Keratinocyte (primary cell): ENCODE measurements around the gene CASTOR2. TPM values are rescaled to one million over a fixed set of nuclear protein-coding genes. Genes with fewer than 3 reads are reported as not detected.

Source experiments
- DNase-seq: peaks from one replicate; pipeline ENCODE4 v3.0.0-alpha.2; 2011; ENCODE audit warnings: low read depth, missing footprints, low spot score
- FAIRE-seq: peaks from 2 replicates; lab custom pipeline; 2011; peaks lifted over from hg19 to GRCh38; lab: Jason Lieb, UNC
- H2AFZ ChIP-seq: 2 replicates; pipeline ENCODE4 v1.6.0; 2012; ENCODE audit warnings: low read length, control low read depth, inconsistent platforms; ENCODE audit not compliant: control insufficient read depth
- H3K27ac ChIP-seq: 2 replicates; pipeline ENCODE4 v1.5.1; 2011; ENCODE audit warnings: low read length; ENCODE audit not compliant: control insufficient read depth, insufficient read depth
- H3K27me3 ChIP-seq: 3 replicates; pipeline ENCODE4 v1.6.0; 2011; ENCODE audit warnings: low read length; ENCODE audit not compliant: control insufficient read depth, insufficient read depth; ENCODE audit errors: extremely low read depth
- H3K36me3 ChIP-seq, 2 experiments: 2 replicates in 1 of 2; 3 replicates in 1 of 2; pipeline ENCODE4 v1.5.1; 2011; ENCODE audit warnings: low read length in 2 of 2, mild to moderate bottlenecking in 1 of 2; ENCODE audit not compliant: control insufficient read depth in 2 of 2, insufficient read depth in 2 of 2; ENCODE audit errors: extremely low read depth in 1 of 2
- H3K4me1 ChIP-seq: 3 replicates; pipeline ENCODE4 v1.5.1; 2011; ENCODE audit warnings: low read length; ENCODE audit not compliant: control insufficient read depth, insufficient read depth; ENCODE audit errors: extremely low read depth
- H3K4me2 ChIP-seq: 3 replicates; pipeline ENCODE4 v1.6.0; 2011; ENCODE audit warnings: low read depth, low read length; ENCODE audit not compliant: control insufficient read depth, insufficient read depth; ENCODE audit errors: extremely low read depth
- H3K4me3 ChIP-seq, 3 experiments: fragments of 200-600 bp in 1 of 3; sonication (generic) in 1 of 3; 2 replicates in 2 of 3; 3 replicates in 1 of 3; pipeline ENCODE4 v1.5.1; 2011 to 2016; ENCODE audit warnings: low read length in 3 of 3, mild to moderate bottlenecking in 3 of 3, control low read depth in 2 of 3, inconsistent platforms in 1 of 3, low read depth in 1 of 3, mixed read lengths in 1 of 3, mixed run types in 1 of 3, moderate library complexity in 1 of 3; ENCODE audit not compliant: control insufficient read depth in 2 of 3, insufficient read depth in 2 of 3; ENCODE audit errors: extremely low read depth in 1 of 3
- H3K79me2 ChIP-seq: 2 replicates; pipeline ENCODE4 v1.6.0; 2012; ENCODE audit warnings: low read length; ENCODE audit not compliant: control insufficient read depth, insufficient read depth
- H3K9ac ChIP-seq: 3 replicates; pipeline ENCODE4 v1.6.0; 2011; ENCODE audit warnings: low read length; ENCODE audit not compliant: control insufficient read depth, insufficient read depth; ENCODE audit errors: extremely low read depth
- H3K9me1 ChIP-seq: 3 replicates; pipeline ENCODE4 v1.6.0; 2011; ENCODE audit warnings: low read length; ENCODE audit not compliant: control insufficient read depth, insufficient read depth; ENCODE audit errors: extremely low read depth
- H3K9me3 ChIP-seq: 2 replicates; pipeline ENCODE4 v1.5.1; 2012; ENCODE audit warnings: low read depth, low read length; ENCODE audit not compliant: control insufficient read depth
- H4K20me1 ChIP-seq: 3 replicates; pipeline ENCODE4 v1.6.0; 2011; ENCODE audit warnings: low read length; ENCODE audit not compliant: control insufficient read depth, insufficient read depth; ENCODE audit errors: extremely low read depth
- CTCF ChIP-seq, 3 experiments: IDR thresholded peaks in 1 of 3; conservative IDR thresholded peaks in 1 of 3; optimal IDR thresholded peaks in 1 of 3; 2 replicates in 2 of 3; 3 replicates in 1 of 3; pipeline versions ENCODE3 to v1.5.1; 2011; ENCODE audit warnings: low read length in 3 of 3, mild to moderate bottlenecking in 3 of 3, moderate library complexity in 2 of 3, control low read depth in 1 of 3, inconsistent platforms in 1 of 3; ENCODE audit not compliant: insufficient read depth in 2 of 3; ENCODE audit errors: extremely low read depth in 1 of 3
- EZH2 ChIP-seq: IDR thresholded peaks from one replicate; pipeline ENCODE4 v1.6.1; 2012; ENCODE audit warnings: inconsistent platforms, mild to moderate bottlenecking, low read length, moderate library complexity
- dilution Hi-C: fragments of 300-500 bp; cut with MboI; formaldehyde crosslinking; loops from one replicate; pipeline ENCODE4 v1.7.0; 2020; ENCODE audit warnings: low sequenced_read_pairs; ENCODE audit not compliant: extremely low pct_ligation_motif_present
- polyA plus RNA-seq, 5 experiments: library from polyadenylated mRNA; depleted of rRNA in 3 of 5; stranded (reverse) in 3 of 5; stranded (forward) in 1 of 5; unstranded in 1 of 5; fragments of >200 nt; gene quantifications; 1 replicate in 1 of 5; 2 replicates in 3 of 5; 3 replicates in 1 of 5; pipeline versions ENCODE4 v1.2.1 to v1.2.3, GENCODE V29; 2011 to 2012; ENCODE audit warnings: missing spikeins in 2 of 5, low read depth in 1 of 5, low replicate concordance in 1 of 5

Gene CASTOR2
- polyA plus RNA-seq, 1 donor (not counting 4 experiments of a cell fraction or from before 2014, with no cell fraction given), result 0.75 TPM

DNA sequence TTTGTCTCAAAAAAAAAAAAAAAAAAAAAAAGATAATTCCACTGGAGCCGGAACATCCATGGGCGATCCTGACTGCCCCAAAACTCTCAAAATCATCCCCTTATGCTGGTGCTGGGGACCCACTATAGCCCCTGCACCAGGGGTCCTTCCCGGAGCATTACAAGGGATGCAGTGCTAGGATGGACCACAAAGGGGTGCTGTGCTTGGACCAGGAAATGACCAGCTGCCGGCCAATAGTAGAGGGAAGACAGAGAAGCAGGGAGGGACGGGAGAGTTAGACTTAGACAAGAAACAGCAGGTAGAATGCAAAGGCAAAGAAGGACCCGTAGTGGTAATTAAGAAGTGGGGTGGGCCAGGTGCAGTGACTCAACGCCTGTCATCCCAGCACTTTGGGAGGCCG is 68.6 kb downstream of the CASTOR2 start:
- no peak for DNase-seq
- H3K9ac ChIP-seq, result no peak overlapping the region

DNA sequence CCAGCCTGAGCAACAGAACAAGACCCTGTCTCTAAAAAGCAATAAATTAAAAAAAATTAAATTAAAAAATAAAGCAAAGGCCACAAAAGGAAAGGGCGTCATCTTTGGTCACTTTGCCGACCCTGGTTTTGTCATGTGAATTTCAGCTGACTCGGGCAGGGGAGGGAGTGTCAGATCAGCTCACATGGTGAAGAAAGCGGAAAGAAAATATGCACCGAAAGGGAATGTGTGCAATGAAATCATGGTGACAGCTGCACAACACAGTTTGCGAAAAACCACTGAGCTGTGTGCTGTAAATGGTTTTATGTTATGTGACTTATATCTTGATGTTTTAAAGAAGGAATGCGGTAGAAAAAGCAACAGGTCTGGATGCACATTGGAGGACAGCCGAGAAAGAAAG is 69.3 kb downstream of the CASTOR2 start:
- peaks cover 2% of the 10 kb centered on the region for H3K4me1 ChIP-seq
- no peaks in the 10 kb centered on the region for H3K27me3 ChIP-seq
- no peak overlapping the region for H3K9ac ChIP-seq
- TF ChIP-seq EZH2 (no peak), CTCF (optimal IDR thresholded peaks at IDR 0.05 in 1 of 3, IDR thresholded peaks at IDR 0.05 in 1 of 3, conservative IDR thresholded peaks at IDR 0.05 in 1 of 3; ENCODE audit: extremely low read depth in 1 of 3, insufficient read depth in 2 of 3, low read length in 3 of 3) (no peak)
- no peak overlapping the region for H3K4me2 ChIP-seq
- no peaks in the 10 kb centered on the region for H4K20me1 ChIP-seq
- H3K9me3 ChIP-seq, result no peaks in the 10 kb centered on the region
- dilution Hi-C loops, result no loop called here
- no peaks in the 10 kb centered on the region for H3K9me1 ChIP-seq
- no peaks in the 10 kb centered on the region for H3K36me3 ChIP-seq
- H2AFZ ChIP-seq, result no peak overlapping the region
- FAIRE-seq (no peak), DNase-seq (no peak)
- H3K4me3 ChIP-seq, result no peak overlapping the region
- no peaks in the 10 kb centered on the region for H3K79me2 ChIP-seq
- H3K27ac ChIP-seq, result no peak overlapping the region

More for the DNA sequence above, 68.6 kb downstream of the CASTOR2 start:
- Histone ChIP-seq H3K27ac (no peak overlapping the region), H4K20me1 (no peaks in the 10 kb centered on the region), H3K36me3 (no peaks in the 10 kb centered on the region), H3K4me3 (no peak overlapping the region), H3K9me1 (no peaks in the 10 kb centered on the region), H3K79me2 (no peaks in the 10 kb centered on the region), H3K4me2 (no peak overlapping the region), H3K9me3 (no peaks in the 10 kb centered on the region), H3K4me1 (no peaks in the 10 kb centered on the region), H3K27me3 (no peaks in the 10 kb centered on the region), H2AFZ (no peak overlapping the region)
- dilution Hi-C loops, result no loop called here
- FAIRE-seq, result no peak
- TF ChIP-seq CTCF (optimal IDR thresholded peaks at IDR 0.05 in 1 of 3, IDR thresholded peaks at IDR 0.05 in 1 of 3, conservative IDR thresholded peaks at IDR 0.05 in 1 of 3; ENCODE audit: extremely low read depth in 1 of 3, insufficient read depth in 2 of 3, low read length in 3 of 3), result no peak
- no peak for TF ChIP-seq EZH2
